NCI-H2227 (cell line): ENCODE data around the gene TRA2B.
"Not testable (repeated sequence)": the region's sequence is repeated elsewhere in the genome, so short reads cannot be mapped to it uniquely, and the experiment has no call there.

ENCODE experiments used
- DNase-seq: peaks from one replicate; lab custom pipeline; 2025; ENCODE audit not compliant: unreplicated experiment; lab: John Stamatoyannopoulos, UW

TRA2B gene

DNA sequence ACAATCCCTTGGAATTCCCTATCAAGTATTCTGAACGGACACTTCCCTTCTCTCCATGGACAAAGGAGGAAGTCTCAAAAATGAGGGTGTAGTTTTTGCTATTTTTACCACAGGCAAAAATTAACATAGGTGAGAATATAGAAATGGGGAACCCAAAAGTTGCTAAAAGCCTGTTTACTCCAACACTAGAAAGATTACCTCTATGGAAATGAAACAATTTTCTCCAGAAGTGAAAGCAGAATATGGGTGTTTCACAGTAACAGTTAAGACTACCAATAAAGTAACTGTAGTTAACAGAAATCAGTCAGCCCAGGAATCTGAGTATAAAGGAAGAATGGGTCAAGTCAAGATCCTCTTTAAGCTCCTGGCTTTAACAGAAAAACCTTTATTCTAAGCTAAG lies 9.3 kb downstream of the TRA2B start:
- no peak for DNase-seq

DNA sequence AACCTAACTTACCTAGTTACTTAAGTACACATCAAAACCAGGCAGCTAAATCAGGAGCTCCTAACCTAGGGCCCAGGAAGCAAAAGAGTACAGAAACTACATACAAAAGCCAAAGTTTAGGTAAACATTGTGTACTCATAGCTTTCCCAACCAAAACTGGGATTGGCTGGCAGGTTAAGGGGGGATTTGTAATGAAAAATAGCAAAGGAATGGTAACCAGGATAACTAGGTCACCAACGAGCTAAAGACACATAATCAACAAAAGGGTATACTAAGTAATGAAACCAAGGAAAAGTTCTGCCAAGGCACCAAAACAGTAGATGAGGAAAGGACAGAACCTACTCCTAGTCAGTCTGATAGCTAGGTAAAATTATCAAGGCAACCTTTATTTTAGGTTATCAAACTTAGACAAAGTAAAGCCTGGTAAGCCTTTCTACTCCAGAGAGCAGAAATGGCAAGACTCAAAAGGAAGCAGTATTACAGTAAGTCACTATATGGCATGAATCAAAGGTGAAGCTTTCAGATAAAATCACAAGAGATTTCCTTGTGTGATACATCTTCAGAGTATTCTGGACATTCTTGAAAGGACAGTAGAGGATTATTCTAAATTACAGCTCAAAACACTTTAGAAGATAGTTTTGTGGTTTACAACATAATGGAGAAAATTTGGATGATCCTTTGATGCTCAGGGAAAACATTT lies 10.2 kb downstream of the TRA2B start:
- no peak for DNase-seq

- DNase-seq, result no peak
Observed at GRCh38 chr3:185926445-185926844, 11.4 kb downstream of the TRA2B start.

DNA sequence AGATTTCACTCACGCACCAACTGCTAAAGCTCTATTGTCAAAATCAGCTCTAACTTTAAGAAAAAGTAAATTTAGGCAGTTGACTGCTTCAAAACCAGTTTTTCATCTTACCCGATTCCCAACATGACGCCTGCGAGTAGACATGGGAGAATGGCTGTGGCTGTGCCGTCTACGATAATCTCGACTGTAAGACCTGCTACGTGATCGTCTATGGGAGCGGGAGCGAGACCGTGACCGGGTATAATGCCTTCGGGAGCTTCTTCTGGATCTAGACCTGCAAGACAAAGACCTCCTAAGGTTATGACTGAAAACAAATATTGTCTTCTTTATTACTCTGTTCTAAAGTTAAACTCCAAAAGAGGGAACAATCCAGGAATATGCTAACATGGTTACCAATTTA lies 12.5 kb downstream of the TRA2B start:
- DNase-seq, result no peak

GRCh38 chr3:185924375-185924774 lies 13.4 kb downstream of the TRA2B start:
- no peak for DNase-seq

GRCh38 chr3:185920184-185920583 lies 17.6 kb downstream of the TRA2B start:
- no peak for DNase-seq

- no peak for DNase-seq
Observed at GRCh38 chr3:185916042-185916833, 21.6 kb downstream of the TRA2B start.

DNA sequence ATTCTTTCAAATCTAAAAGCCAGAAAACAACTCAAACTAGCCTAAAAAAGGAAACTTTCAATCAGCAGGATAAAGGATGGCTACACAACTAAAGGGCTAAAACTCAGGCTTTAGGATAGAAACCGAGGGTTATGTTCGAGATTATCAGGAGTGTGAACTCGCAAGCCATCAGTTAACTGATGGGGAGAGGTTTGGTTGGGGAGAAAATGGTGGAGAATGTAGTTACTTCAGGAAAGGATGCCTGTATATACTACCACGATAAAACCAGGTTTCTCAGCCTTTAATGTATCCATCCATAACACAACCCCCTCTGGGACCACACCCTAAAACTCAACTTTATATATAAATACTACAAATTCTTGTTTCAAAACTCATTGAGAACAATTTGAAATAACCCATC lies 22.2 kb downstream of the TRA2B start:
- DNase-seq, result no peak

GRCh38 chr3:185914911-185915629 lies 22.7 kb downstream of the TRA2B start:
- DNase-seq, result no peak

- no peak for DNase-seq
Observed at GRCh38 chr3:185912929-185913901, 24.6 kb downstream of the TRA2B start.

DNA sequence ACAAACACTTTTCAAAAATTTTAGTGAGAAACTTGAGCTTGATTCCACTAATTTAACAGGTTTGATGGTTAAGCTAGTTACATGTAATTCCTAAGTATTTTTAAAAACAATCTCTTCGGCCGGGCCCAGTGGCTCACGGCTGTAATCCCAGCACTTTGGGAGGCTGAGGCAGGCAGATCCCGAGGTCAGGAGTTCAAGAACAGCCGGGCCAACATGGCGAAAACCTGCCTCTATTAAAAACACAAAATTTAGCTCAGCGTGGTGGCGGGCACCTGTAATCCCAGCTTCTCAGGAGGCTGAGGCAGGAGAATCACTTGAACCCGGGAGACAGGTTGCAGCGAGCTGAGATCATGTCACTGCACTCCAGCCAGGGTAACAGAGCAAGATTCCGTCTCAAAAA lies 25.3 kb downstream of the TRA2B start:
- no peak for DNase-seq

GRCh38 chr3:185911076-185911448 lies 26.8 kb downstream of the TRA2B start:
- not testable (repeated sequence) for DNase-seq

DNA sequence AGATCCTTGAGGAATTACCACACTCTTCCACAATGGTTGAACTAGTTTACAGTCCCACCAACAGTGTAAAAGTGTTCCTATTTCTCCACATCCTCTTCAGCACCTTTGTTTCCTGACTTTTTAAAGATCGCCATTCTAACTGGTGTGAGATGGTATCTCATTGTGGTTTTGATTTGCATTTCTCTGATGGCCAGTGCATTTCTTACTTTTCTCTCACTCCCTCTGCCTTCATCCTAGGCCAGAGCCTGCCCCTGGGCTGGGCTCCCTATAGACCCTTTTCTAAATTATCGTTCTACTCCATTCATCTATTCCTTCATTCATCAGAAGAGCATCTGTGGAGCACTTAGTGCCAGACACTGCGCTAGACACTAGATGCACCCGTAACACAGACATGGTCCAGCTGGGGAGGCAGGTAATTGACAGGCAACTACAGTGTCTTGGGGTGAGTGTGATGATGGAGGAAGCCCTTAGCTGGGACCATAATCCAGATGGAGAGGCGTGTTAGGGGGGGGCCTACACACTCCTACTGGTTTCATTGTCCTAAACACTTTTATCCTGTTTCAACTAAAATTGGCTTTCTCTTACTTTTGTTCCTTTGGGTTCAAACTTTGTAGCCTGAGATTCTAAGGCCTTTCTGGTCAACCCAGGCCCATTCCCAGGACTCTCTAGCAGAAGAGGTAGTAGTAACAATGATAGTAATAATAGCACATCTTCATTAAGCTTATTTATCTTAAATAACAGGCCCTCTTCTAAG lies 27.3 kb downstream of the TRA2B start:
- not testable (repeated sequence) for DNase-seq

DNA sequence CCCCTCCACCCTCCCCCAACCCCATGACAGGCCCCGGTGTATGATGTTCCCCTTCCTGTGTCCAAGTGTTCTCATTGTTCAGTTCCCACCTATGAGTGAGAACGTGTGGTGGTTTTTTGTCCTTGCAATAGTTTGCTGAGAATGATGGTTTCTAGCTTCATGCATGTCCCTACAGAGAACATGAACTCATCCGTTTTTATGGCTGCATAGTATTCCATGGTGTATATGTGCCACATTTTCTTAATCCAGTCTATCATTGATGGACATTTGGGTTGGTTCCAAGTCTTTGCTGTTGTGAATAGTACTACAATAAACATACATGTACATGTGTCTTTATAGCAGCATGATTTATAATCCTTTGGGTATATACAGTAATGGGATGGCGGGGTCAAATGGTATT lies 27.9 kb downstream of the TRA2B start:
- DNase-seq, result not testable (repeated sequence)

DNA sequence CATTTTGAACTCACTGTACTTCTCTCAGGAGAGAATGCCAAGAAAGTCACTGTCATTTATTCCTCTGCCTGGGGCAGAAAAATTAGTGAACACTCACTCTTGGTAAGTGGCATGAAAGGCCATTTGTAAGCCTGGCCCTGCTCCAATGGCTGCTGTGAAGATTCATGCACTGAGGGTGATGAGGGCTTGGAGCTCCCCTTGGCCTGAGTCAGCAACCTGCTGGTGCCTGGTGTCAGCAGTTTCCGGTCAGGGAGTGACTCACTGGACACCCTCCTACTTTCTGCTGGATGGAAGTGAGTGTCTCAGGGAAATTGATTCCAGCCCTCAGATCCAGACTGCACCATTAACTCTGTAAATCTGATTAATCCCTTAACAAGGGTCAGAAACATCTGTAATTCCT lies 37.6 kb downstream of the TRA2B start:
- no peak for DNase-seq

DNA sequence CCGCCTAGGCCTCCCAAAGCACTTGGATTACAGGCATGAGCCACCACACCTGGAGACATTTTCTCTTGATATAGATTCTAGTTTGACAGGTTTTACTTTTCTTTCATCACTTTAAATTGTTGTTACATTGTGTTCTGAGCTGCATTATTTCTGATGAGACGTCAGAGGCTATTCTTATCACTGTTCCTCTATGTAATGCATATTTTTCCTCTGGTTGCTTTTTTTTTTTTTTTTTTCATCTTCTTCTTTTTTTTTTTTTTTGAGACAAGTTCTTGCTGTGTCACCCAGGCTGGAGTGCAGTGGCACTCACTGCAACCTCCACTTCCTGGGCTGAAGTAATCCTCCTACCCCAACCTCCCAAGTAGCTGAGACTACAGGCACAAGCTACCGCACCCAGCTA lies 41.2 kb downstream of the TRA2B start:
- no peak for DNase-seq

- DNase-seq, result no peak
Observed at GRCh38 chr3:185887066-185887465, 50.7 kb downstream of the TRA2B start.

DNA sequence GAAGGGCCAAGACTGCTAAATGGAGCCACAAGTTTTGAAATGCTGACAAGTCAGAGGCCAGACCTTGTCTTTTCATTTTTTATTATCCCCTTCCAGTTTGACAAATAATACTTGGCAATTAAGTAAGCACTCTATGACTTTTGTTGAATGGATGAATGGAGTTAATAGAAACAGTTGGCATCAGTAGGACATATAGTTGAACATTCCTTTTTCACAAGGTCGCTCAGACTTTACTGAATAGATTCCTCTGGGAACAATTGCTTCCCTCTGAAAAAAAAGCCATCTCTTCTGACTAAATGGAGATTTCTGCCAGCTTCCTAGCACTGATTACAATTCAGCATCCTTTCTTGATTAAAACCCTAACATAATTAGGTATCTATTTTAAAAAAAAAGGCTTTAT lies 53.2 kb downstream of the TRA2B start:
- no peak for DNase-seq

GRCh38 chr3:185881926-185882325 lies 55.9 kb downstream of the TRA2B start:
- DNase-seq, result no peak

- DNase-seq, result no peak
Observed at GRCh38 chr3:185880600-185880999, 57.2 kb downstream of the TRA2B start.
